Stimulated activated CD8-positive, alpha-beta memory T cell treated with anti-CD3 and anti-CD28 coated beads, Interleukin-12 subunit alpha, Interleukin-12 subunit beta, amount 100 ng/mL, for 24 hours (primary cell): ENCODE data around the gene TARBP2.
A peak's percentile ranks its signal among the peaks of the same experiment; 100 is the strongest.
"Not testable (repeated sequence)": the region's sequence is repeated elsewhere in the genome, so short reads cannot be mapped to it uniquely, and the experiment has no call there.

Experiments
- DNase-seq: peaks from one replicate; pipeline ENCODE4 v3.0.0-alpha.2; 2020; ENCODE audit errors: extremely low read depth

The TARBP2 gene

DNA sequence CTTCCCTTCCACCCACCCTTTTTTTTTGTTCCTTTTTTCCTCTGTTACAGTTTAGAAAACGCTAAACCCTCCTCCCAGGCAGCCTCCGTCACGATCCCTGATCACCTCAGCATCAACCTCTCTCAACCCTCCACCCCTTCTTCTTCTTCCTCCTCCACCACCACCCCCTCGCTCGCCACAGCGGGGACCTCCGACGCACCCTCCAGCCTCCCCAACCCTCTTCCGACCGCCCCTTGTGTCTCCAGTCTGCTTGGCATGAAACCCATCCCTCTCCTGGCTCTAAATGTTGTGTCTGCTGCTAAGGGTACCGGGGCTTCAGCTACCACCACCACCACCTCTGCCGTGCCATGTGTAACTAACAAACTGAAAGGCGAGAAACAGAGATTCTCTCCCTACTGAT, 26.3 kb upstream of the TARBP2 start:
- DNase-seq: no peak

DNA sequence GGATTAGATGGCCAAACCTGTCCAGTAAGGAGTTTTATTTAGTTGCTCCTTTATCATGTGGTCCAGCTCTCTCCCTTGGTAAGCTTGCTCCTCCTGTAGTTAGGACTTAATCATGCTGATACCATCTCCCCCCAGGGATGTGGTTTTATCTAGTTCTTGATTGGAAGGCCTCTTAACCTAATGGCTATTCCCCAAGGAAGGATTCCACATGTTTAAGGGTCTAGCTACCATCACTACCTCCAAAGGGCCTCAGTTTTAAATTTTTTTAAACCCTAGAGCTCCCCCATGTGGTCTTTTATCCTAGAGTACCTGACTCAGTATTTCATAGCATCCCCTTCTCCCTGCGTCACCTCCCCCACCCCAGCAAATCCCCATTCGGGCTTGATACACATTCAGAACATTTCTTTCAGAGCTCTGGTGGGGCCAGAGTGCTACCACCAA, 24.3 kb upstream of the TARBP2 start:
- no peak for DNase-seq

DNA sequence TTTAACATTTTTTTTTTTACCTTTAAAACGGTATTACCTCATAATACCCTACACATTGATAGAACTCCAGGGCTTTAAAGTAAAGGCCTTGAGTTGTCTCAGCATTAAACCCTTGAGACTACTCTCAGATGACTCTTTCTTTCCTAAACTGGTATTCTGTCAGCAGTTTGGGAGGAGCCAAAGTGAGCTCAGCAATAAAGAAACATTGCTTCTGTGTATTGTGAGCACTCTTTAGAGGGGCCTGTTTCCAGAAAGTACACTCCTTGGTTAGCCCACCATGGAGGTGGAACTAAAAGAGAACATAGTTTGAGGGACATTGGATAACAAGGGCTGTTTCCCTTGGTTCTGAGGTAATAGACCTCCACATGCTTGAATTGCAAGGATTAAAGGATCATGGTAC, 22.2 kb upstream of the TARBP2 start:
- no peak for DNase-seq

GRCh38 chr12:53479331-53479730, 21.8 kb upstream of the TARBP2 start:
- no peak for DNase-seq

- DNase-seq: no peak
Observed at GRCh38 chr12:53480491-53481442, 20.3 kb upstream of the TARBP2 start.

GRCh38 chr12:53481458-53481857, 19.6 kb upstream of the TARBP2 start:
- not testable (repeated sequence) for DNase-seq

- no peak for DNase-seq
Observed at GRCh38 chr12:53481939-53482586, 19.0 kb upstream of the TARBP2 start.

DNA sequence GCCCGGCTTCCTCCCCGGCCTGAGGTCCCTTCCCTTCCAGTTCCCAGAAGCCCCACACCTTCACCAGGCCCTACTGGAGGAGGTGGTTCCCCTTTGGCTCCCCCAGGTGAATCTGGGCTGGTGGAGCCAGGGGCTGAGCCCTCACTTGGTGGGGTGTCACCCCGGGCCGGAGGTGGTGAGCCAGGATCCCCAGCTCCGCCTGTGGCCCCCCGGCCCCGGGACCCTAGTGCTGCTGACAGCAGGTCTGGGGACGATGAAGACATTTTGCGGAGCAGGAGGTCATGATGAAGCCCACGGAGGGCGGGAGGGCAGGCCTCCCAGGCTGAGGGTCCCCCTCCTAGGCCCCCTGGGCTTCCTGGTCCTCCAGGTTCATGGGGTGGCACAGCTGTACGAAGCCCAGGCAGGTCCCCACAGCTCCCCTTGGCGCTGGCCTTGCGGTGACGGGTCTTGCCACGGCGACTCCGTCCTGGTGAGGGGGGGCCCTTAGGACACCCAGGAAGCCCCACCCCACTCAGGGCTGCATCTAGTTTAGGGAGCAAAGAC, 18.4 kb upstream of the TARBP2 start:
- DNase-seq: no peak

DNA sequence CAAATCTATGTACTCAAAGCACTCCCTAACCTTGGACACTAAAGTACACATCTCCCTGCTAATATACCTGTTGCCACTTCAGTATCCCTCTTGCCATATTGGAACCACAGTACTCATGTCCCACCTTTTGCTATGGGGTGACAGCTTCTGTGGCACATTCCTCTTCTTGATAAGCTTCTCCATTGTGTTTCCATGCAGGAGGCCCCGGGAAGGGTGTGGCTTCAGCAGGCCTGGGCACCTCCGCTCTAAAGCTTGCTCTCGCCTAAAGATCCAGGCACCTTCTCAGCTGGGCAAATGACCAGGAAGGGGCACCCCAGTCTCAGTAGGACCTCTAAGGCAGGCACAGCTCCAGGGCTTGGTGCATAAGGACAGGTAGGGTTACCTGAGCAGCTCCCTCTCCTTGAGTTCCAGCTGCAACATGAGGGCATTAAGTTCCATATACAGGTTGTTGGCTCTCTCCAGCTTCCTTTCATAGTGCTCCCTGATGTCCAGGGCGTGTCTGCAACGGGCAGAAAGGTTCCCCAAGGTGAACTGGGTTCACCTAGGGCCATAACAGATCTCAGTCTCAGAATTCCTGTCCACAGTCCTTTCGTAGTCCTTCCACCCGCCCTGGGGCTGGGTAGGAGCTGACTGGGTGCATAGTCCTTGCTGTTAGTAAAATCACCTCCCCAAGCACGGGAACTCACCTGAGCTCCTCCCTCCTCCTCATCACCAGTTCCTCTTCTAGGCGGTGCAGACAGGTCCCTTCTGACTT, 17.7 kb upstream of the TARBP2 start:
- no peak for DNase-seq

GRCh38 chr12:53483979-53484377, 17.1 kb upstream of the TARBP2 start:
- DNase-seq: no peak

DNA sequence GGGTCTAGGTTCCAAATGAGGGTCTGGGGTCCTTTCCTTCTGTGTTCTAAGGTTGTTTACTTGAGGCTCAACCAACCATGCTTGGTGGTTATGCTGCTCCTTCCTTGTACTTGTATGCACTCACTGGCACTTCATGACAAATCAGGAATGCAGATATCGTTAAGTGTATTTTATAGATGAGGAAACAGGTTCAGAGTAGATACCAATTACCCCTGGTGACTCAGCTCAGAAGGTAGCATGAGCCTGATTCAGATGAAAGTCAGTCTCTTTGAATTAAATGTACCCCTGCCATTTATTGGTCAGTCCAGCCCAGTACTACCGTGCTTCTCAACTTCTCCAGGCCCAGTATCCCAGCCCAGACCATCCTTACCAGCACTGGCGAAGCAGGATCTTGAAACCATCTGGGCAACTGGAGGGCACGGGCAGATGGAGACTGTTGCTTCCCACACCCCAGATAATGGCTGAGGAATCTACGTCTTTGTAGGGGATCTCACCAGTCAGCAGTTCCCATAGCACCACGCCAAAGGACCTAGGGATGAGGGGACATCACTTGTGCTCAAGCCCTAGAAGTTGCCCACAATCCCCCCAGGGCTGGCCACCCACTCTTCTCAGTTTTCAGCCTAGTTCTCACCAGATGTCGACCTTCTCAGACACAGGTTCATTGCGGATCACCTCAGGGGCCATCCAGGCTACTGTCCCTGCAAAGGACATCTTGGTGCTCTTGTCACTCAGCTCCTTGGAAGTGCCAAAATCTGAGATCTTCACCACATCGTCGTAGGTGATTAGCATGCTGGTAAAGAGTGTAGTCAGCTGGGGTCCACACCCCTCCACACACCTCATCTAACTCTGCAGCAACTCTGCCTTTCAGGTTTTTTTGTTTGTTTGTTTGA, 16.2 kb upstream of the TARBP2 start:
- DNase-seq: no peak

DNA sequence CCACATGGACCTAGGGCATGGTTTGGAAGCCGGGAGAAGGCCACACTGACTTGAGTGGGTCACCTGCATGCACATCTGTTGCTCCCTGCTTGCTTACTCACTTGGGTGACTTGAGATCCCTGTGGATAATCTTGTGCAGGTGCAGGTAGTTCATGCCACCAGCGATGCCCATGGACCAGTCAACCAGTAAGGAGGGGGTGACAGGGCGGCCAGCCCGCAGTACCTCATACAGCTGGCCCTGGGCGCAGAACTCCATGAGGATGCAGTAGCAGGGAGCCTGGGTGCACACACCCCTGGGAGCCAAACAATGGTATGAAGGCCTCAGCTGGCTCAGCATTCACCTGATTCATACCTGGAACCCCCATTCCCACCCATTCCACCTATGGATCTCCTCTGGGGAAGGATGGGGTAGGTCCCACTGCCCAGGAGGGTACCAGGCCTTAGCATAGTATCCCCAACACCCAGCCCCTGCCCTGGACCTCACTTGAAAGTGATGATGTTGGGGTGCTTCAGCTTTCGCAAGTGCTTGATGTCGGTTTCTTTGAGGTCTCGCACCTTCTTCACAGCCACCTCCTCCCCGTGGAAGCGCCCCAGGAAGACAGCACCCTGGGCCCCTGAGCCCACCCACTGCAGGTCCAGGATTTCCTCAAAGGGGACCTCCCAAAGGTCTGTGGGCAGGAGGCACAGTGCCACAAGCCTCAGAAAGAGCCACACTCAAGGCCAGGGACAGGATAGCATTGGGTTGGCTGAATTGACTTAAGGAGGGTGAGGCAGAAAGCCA, 14.9 kb upstream of the TARBP2 start:
- no peak for DNase-seq

GRCh38 chr12:53486736-53487487, 14.2 kb upstream of the TARBP2 start:
- DNase-seq: no peak

DNA sequence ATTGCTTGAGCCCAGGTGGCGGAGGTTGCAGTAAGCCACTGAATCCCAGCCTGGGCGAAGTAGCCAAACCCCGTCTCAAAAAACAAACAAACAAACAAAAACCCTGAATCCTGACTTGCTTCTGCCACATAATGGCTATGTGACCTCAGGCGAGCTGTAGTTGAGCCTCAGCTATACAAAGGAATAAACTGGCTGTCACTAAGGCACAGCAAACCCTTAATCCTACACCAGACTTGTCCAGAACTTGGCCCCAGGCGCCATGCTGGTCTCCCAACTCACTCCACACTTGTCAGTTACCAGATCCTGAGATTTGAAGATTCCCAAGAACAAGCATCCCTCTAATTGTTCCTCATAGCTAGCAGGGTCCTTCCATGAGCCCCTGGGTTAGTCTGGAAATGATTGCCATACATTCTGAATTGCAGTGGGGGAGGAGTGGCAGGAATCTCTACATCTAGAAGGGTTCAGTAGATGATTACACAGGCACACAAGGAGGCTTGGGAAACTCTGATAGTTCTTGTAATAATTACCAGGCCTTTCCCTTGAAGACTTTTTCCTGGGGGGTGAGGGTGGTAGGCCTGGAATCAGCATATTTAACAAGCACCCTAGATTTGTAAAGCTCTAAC, 11.7 kb upstream of the TARBP2 start:
- no peak for DNase-seq

GRCh38 chr12:53492188-53492587, 8.9 kb upstream of the TARBP2 start:
- DNase-seq: no peak

GRCh38 chr12:53492830-53493609, 8.1 kb upstream of the TARBP2 start:
- peak; percentile 68 for DNase-seq

GRCh38 chr12:53493610-53494391, 7.3 kb upstream of the TARBP2 start:
- DNase-seq: no peak
